Brain pericyte (primary cell): ENCODE results near the gene SLC27A3.
"Not testable (repeated sequence)": the region's sequence is repeated elsewhere in the genome, so short reads cannot be mapped to it uniquely, and the experiment has no call there.

Experiments
- DNase-seq: peaks from one replicate; pipeline ENCODE4 v3.0.0-alpha.2; 2012; ENCODE audit warnings: low read depth, low spot score

The SLC27A3 gene

GRCh38 chr1:153779781-153780541, 4.8 kb downstream of the SLC27A3 start:
- no peak for DNase-seq

- no peak for DNase-seq
These were observed 5.3 kb downstream of the SLC27A3 start for GRCh38 chr1:153780551-153780950.

GRCh38 chr1:153782648-153783047, 7.4 kb downstream of the SLC27A3 start:
- DNase-seq = not testable (repeated sequence)

GRCh38 chr1:153783233-153784190, 8.3 kb downstream of the SLC27A3 start:
- DNase-seq = peak; percentile 73

DNA sequence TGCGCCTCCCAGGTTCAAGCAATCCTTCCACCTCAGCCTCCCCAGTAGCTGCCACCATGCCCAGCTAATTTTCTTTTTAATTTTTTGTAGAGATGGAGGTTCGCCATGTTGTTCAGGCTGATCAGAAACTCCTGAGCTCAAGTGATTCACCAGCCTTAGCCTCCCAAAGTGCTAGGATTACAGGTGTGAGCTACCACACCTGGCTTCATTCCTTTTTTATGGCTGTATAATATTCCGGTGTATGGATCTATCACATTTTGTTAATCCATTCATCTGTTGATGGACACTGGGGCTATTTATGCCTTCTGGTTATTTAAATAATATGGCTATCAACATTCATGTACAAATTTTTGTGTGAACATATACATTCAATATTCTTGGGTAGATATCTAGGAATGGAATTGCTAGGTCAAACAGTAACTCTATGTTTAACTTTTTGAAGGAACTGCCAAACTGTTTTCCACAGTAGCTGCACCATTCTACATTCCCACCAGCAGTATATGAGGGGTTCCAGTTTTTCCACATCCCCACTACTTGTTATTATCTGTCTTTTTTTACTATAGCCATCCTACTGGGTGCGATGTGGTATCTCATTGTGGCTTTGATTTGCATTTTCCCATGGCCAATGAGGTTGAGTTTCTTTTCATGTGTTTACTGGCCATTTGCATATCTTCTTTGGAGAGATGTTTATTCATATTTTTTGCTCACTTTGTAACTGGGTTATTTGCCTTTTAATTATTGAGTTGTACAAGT, 11.0 kb downstream of the SLC27A3 start:
- DNase-seq = no peak

GRCh38 chr1:153789478-153790034, 14.3 kb downstream of the SLC27A3 start:
- DNase-seq = no peak

DNA sequence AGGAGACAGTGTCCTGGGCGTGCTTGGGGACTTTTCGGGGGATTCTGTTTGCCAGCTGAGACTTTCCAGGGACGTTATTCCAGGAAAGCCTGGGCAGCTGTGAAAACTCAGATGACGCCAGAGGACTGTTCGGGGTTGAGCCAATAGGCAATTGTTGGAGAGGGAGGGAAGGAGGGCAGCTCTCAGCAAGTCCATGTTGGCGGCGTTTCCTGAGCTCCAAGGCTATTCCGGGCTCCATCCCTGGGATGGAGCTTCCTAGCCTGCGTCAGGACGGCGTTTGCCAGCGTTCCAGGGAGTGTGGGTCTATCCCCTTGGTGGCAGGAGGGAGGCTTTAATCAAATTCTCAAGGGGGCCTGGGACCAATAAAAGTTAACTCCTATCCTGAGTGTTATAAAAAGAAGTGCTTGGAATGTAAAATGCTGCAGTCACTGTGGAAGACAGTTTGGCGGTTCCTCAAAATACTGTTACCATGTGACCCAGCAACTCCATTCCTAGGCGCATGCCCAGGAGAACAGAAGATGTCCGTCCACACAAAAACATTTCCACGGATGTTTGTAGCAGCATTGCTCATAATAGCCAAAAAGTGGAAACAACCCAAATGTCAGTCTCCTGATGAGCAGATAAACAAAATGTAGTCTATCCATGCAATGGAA, 15.2 kb downstream of the SLC27A3 start:
- DNase-seq = no peak

- no peak for DNase-seq
These were observed 15.9 kb downstream of the SLC27A3 start for GRCh38 chr1:153790966-153791647.

DNA sequence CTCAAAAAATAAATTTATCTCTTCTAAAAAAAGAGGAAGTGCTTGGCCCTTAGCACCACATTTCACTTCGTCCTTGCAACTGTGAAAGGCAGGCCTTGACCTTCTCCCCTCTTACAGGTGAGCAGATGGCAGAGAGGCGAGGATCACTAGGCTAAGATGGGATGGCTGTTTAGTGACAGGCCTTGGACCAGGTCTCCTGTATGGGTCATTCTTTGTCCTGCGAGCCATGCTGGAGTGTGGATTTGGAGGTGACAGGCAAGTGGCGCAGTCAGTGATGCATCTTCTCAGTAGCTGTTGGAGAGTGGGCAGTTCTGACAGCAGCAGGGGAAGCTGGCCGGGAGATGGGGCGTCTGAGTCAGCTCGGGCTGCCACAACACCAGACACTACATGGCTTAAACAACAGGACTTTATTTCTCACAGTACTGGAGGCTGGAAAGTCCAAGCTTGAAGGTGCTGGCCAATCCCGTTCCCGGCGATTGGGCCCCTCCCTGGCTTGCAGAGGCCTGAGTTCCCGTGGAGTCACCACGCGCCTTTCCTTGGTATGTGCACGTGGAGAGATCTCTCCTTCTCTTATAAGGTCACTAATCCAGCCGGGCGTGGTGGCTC, 16.5 kb downstream of the SLC27A3 start:
- DNase-seq = no peak

DNA sequence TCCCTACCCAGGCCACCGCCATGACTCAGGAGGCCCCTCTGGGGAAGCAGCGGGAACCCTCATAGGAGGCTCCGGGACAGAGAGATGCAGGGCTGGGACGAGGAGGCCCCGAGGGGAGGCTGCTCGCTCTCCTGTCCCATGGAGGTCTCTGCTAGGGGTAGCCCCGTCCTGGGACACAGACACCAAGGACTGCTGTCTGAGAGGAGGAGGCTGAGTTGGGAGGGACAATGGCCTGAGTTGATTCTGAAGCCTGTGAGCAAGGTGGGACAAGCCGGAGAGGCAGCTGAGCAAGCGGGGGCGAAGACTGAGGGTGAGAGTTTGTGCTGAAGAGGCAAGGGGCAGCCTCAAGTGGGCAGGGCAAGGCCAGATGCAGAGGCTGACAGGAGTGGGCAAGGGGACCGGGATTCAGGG, 17.4 kb downstream of the SLC27A3 start:
- no peak for DNase-seq

- DNase-seq = no peak
These were observed 18.2 kb downstream of the SLC27A3 start for GRCh38 chr1:153793261-153793972.

- no peak for DNase-seq
These were observed 18.9 kb downstream of the SLC27A3 start for GRCh38 chr1:153793973-153794615.

- no peak for DNase-seq
These were observed 19.6 kb downstream of the SLC27A3 start for GRCh38 chr1:153794624-153795329.

- DNase-seq = no peak
These were observed 20.2 kb downstream of the SLC27A3 start for GRCh38 chr1:153795330-153795837.

GRCh38 chr1:153795934-153796785, 21.0 kb downstream of the SLC27A3 start:
- DNase-seq = no peak

- DNase-seq = no peak
These were observed 21.8 kb downstream of the SLC27A3 start for GRCh38 chr1:153796786-153797659.
